Keratinocyte (primary cell): ENCODE data around the gene MTHFD1L. TPM values are rescaled to one million over a fixed set of nuclear protein-coding genes. Genes with fewer than 3 reads are reported as not detected.

Experiments used
- DNase-seq: peaks from one replicate; pipeline ENCODE4 v3.0.0-alpha.2; 2011; ENCODE audit warnings: low read depth, missing footprints, low spot score
- FAIRE-seq: peaks from 2 replicates; lab custom pipeline; 2011; peaks lifted over from hg19 to GRCh38; lab: Jason Lieb, UNC
- H2AFZ ChIP-seq: 2 replicates; pipeline ENCODE4 v1.6.0; 2012; ENCODE audit warnings: low read length, control low read depth, inconsistent platforms; ENCODE audit not compliant: control insufficient read depth
- H3K27ac ChIP-seq: 2 replicates; pipeline ENCODE4 v1.5.1; 2011; ENCODE audit warnings: low read length; ENCODE audit not compliant: control insufficient read depth, insufficient read depth
- H3K27me3 ChIP-seq: 3 replicates; pipeline ENCODE4 v1.6.0; 2011; ENCODE audit warnings: low read length; ENCODE audit not compliant: control insufficient read depth, insufficient read depth; ENCODE audit errors: extremely low read depth
- H3K36me3 ChIP-seq, 2 experiments: 2 replicates in 1 of 2; 3 replicates in 1 of 2; pipeline ENCODE4 v1.5.1; 2011; ENCODE audit warnings: low read length in 2 of 2, mild to moderate bottlenecking in 1 of 2; ENCODE audit not compliant: control insufficient read depth in 2 of 2, insufficient read depth in 2 of 2; ENCODE audit errors: extremely low read depth in 1 of 2
- H3K4me1 ChIP-seq: 3 replicates; pipeline ENCODE4 v1.5.1; 2011; ENCODE audit warnings: low read length; ENCODE audit not compliant: control insufficient read depth, insufficient read depth; ENCODE audit errors: extremely low read depth
- H3K4me2 ChIP-seq: 3 replicates; pipeline ENCODE4 v1.6.0; 2011; ENCODE audit warnings: low read depth, low read length; ENCODE audit not compliant: control insufficient read depth, insufficient read depth; ENCODE audit errors: extremely low read depth
- H3K4me3 ChIP-seq, 3 experiments: fragments of 200-600 bp in 1 of 3; sonication (generic) in 1 of 3; 2 replicates in 2 of 3; 3 replicates in 1 of 3; pipeline ENCODE4 v1.5.1; 2011 to 2016; ENCODE audit warnings: low read length in 3 of 3, mild to moderate bottlenecking in 3 of 3, control low read depth in 2 of 3, inconsistent platforms in 1 of 3, low read depth in 1 of 3, mixed read lengths in 1 of 3, mixed run types in 1 of 3, moderate library complexity in 1 of 3; ENCODE audit not compliant: control insufficient read depth in 2 of 3, insufficient read depth in 2 of 3; ENCODE audit errors: extremely low read depth in 1 of 3
- H3K79me2 ChIP-seq: 2 replicates; pipeline ENCODE4 v1.6.0; 2012; ENCODE audit warnings: low read length; ENCODE audit not compliant: control insufficient read depth, insufficient read depth
- H3K9ac ChIP-seq: 3 replicates; pipeline ENCODE4 v1.6.0; 2011; ENCODE audit warnings: low read length; ENCODE audit not compliant: control insufficient read depth, insufficient read depth; ENCODE audit errors: extremely low read depth
- H3K9me1 ChIP-seq: 3 replicates; pipeline ENCODE4 v1.6.0; 2011; ENCODE audit warnings: low read length; ENCODE audit not compliant: control insufficient read depth, insufficient read depth; ENCODE audit errors: extremely low read depth
- H3K9me3 ChIP-seq: 2 replicates; pipeline ENCODE4 v1.5.1; 2012; ENCODE audit warnings: low read depth, low read length; ENCODE audit not compliant: control insufficient read depth
- H4K20me1 ChIP-seq: 3 replicates; pipeline ENCODE4 v1.6.0; 2011; ENCODE audit warnings: low read length; ENCODE audit not compliant: control insufficient read depth, insufficient read depth; ENCODE audit errors: extremely low read depth
- EZH2 ChIP-seq: IDR thresholded peaks from one replicate; pipeline ENCODE4 v1.6.1; 2012; ENCODE audit warnings: inconsistent platforms, mild to moderate bottlenecking, low read length, moderate library complexity
- dilution Hi-C: fragments of 300-500 bp; cut with MboI; formaldehyde crosslinking; loops from one replicate; pipeline ENCODE4 v1.7.0; 2020; ENCODE audit warnings: low sequenced_read_pairs; ENCODE audit not compliant: extremely low pct_ligation_motif_present
- polyA plus RNA-seq, 5 experiments: library from polyadenylated mRNA; depleted of rRNA in 3 of 5; stranded (reverse) in 3 of 5; stranded (forward) in 1 of 5; unstranded in 1 of 5; fragments of >200 nt; gene quantifications; 1 replicate in 1 of 5; 2 replicates in 3 of 5; 3 replicates in 1 of 5; pipeline versions ENCODE4 v1.2.1 to v1.2.3, GENCODE V29; 2011 to 2012; ENCODE audit warnings: missing spikeins in 2 of 5, low read depth in 1 of 5, low replicate concordance in 1 of 5
- TF ChIP-seq, protein P1 (sequence below), 3 experiments: IDR thresholded peaks in 1 of 3; conservative IDR thresholded peaks in 1 of 3; optimal IDR thresholded peaks in 1 of 3; 2 replicates in 2 of 3; 3 replicates in 1 of 3; pipeline versions ENCODE3 to v1.5.1; 2011; ENCODE audit warnings: low read length in 3 of 3, mild to moderate bottlenecking in 3 of 3, moderate library complexity in 2 of 3, control low read depth in 1 of 3, inconsistent platforms in 1 of 3; ENCODE audit not compliant: insufficient read depth in 2 of 3; ENCODE audit errors: extremely low read depth in 1 of 3

Gene MTHFD1L
- polyA plus RNA-seq, 1 donor (not counting 4 experiments of a cell fraction or from before 2014, with no cell fraction given) = 38.0 TPM

- H3K36me3 ChIP-seq = peaks cover 0 to 3% of the 10 kb centered on the region in 2 experiments
- TF ChIP-seq, protein P1, sequence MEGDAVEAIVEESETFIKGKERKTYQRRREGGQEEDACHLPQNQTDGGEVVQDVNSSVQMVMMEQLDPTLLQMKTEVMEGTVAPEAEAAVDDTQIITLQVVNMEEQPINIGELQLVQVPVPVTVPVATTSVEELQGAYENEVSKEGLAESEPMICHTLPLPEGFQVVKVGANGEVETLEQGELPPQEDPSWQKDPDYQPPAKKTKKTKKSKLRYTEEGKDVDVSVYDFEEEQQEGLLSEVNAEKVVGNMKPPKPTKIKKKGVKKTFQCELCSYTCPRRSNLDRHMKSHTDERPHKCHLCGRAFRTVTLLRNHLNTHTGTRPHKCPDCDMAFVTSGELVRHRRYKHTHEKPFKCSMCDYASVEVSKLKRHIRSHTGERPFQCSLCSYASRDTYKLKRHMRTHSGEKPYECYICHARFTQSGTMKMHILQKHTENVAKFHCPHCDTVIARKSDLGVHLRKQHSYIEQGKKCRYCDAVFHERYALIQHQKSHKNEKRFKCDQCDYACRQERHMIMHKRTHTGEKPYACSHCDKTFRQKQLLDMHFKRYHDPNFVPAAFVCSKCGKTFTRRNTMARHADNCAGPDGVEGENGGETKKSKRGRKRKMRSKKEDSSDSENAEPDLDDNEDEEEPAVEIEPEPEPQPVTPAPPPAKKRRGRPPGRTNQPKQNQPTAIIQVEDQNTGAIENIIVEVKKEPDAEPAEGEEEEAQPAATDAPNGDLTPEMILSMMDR (optimal IDR thresholded peaks at IDR 0.05 in 1 of 3, IDR thresholded peaks at IDR 0.05 in 1 of 3, conservative IDR thresholded peaks at IDR 0.05 in 1 of 3; ENCODE audit: extremely low read depth in 1 of 3, insufficient read depth in 2 of 3, low read length in 3 of 3) = no peak
- TF ChIP-seq EZH2 = no peak
- dilution Hi-C loops = no loop called here
Observed at GRCh38 chr6:151073701-151074100, 208.2 kb downstream of the MTHFD1L start.

DNA sequence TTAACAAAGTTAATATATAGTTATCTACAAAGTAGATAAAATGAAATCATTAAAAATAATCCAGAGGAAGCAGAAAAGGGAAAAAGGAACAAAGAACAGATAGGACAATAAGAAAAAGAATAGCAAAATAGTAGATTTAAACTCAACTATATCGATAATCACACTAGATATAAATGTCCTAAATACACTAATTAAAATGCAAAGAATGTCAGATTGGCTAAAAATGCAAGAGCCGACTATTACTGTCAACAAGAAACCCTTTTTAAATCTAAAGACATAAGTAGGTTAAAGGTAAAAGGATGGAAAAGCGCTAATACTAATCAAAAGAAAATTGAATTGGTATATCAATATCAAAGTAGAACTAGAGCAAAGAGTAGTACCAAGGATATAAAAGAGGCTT, 209.5 kb downstream of the MTHFD1L start:
- dilution Hi-C loops = no loop called here
- TF ChIP-seq, protein P1 (optimal IDR thresholded peaks at IDR 0.05 in 1 of 3, IDR thresholded peaks at IDR 0.05 in 1 of 3, conservative IDR thresholded peaks at IDR 0.05 in 1 of 3; ENCODE audit: extremely low read depth in 1 of 3, insufficient read depth in 2 of 3, low read length in 3 of 3) = no peak
- no peak for TF ChIP-seq EZH2
- Histone ChIP-seq H3K36me3 (no peaks in the 10 kb centered on the region), H3K9me1 (no peaks in the 10 kb centered on the region), H3K27ac (no peak overlapping the region), H4K20me1 (no peaks in the 10 kb centered on the region), H3K4me3 (no peak overlapping the region), H3K9ac (no peak overlapping the region), H3K27me3 (no peaks in the 10 kb centered on the region), H3K9me3 (no peaks in the 10 kb centered on the region), H3K4me1 (no peaks in the 10 kb centered on the region), H2AFZ (no peak overlapping the region), H3K79me2 (no peaks in the 10 kb centered on the region), H3K4me2 (no peak overlapping the region)
- no peak for DNase-seq
- FAIRE-seq = no peak

More at GRCh38 chr6:151073701-151074100, 208.2 kb downstream of the MTHFD1L start:
- H3K9me3 ChIP-seq = no peaks in the 10 kb centered on the region
- H3K4me2 ChIP-seq = no peak overlapping the region
- H2AFZ ChIP-seq = no peak overlapping the region
- no peak for DNase-seq
- H3K4me3 ChIP-seq = no peak overlapping the region
- H3K9me1 ChIP-seq = no peaks in the 10 kb centered on the region
- H4K20me1 ChIP-seq = no peaks in the 10 kb centered on the region
- no peak for FAIRE-seq
- H3K27me3 ChIP-seq = no peaks in the 10 kb centered on the region
- no peak overlapping the region for H3K27ac ChIP-seq
- no peaks in the 10 kb centered on the region for H3K4me1 ChIP-seq
- H3K79me2 ChIP-seq = no peaks in the 10 kb centered on the region
- H3K9ac ChIP-seq = no peak overlapping the region
